ENCODE results near the gene ATP6V0A4. TPM values are rescaled to one million over a fixed set of nuclear protein-coding genes. Genes with fewer than 3 reads are reported as not detected.
A peak's percentile ranks its signal among the peaks of the same experiment; 100 is the strongest.

ATP6V0A4 gene
- total RNA-seq (2021) (not detected in 2 replicates), Bru-seq, nascent RNA (percentile 1 among the genes with signal in this experiment), BruChase-seq, experiment 1, labeled RNA remaining after a 2-hour chase (percentile 1 among the genes with signal in this experiment), BruChase-seq, experiment 2, labeled RNA remaining after a 6-hour chase (percentile 4 among the genes with signal in this experiment)
- long read RNA-seq, result 0 reads

- Histone ChIP-seq H3K9me3 (ENCODE audit: low read depth, low read length, poor library complexity, severe bottlenecking) (no peaks in the 10 kb centered on the region), H3K27me3 (replicated peaks; ENCODE audit: insufficient read depth, low read depth, low read length, poor library complexity) (peaks cover 54% of the 10 kb centered on the region), H3K27ac (ENCODE audit: low read depth, low read length, poor library complexity, severe bottlenecking) (no peak within 1 kb of the TSS), H3K4me1 (ENCODE audit: insufficient read depth, low read length, poor library complexity, severe bottlenecking) (no peaks in the 10 kb centered on the region), H3K4me3 (ENCODE audit: low read depth, low read length, poor library complexity, severe bottlenecking) (no peak within 1 kb of the TSS), H3K36me3 (ENCODE audit: insufficient read depth, low read length, poor library complexity, severe bottlenecking) (no peaks in the 10 kb centered on the region)
- TF ChIP-seq EZH2 (IDR thresholded peaks at IDR 0.05; ENCODE audit: borderline replicate concordance, low read depth, low read length, poor library complexity, severe bottlenecking), result no peak
- TF ChIP-seq, protein P1, sequence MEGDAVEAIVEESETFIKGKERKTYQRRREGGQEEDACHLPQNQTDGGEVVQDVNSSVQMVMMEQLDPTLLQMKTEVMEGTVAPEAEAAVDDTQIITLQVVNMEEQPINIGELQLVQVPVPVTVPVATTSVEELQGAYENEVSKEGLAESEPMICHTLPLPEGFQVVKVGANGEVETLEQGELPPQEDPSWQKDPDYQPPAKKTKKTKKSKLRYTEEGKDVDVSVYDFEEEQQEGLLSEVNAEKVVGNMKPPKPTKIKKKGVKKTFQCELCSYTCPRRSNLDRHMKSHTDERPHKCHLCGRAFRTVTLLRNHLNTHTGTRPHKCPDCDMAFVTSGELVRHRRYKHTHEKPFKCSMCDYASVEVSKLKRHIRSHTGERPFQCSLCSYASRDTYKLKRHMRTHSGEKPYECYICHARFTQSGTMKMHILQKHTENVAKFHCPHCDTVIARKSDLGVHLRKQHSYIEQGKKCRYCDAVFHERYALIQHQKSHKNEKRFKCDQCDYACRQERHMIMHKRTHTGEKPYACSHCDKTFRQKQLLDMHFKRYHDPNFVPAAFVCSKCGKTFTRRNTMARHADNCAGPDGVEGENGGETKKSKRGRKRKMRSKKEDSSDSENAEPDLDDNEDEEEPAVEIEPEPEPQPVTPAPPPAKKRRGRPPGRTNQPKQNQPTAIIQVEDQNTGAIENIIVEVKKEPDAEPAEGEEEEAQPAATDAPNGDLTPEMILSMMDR (conservative IDR thresholded peaks at IDR 0.05; ENCODE audit: low read depth, low read length), result no peak
- BruUV-seq (replicated peaks), result no TSS peak
- POLR2A ChIA-PET (ENCODE audit: low non-redundant PET), result no interaction called here
- no peak for DNase-seq (ENCODE audit: low spot score)
- intact Hi-C loops (cut with micrococcal nuclease; ENCODE audit: unreplicated experiment), result no loop called here
- CTCF ChIA-PET, result no interaction called here
Measured at GRCh38 chr7:138797715-138798320, at the start of gene ATP6V0A4, which contains the start of gene TMEM213. TSS of gene ATP6V0A4 (minus strand) at chr7:138798196. CDS start at chr7:138771247, 26,949 bp downstream. TSS of gene TMEM213 (plus strand) at chr7:138797994. CDS start at chr7:138798105, 111 bp downstream.

- intact Hi-C loops (cut with micrococcal nuclease; ENCODE audit: unreplicated experiment), result no loop called here
- H3K36me3 ChIP-seq (ENCODE audit: insufficient read depth, low read length, poor library complexity, severe bottlenecking), result no peaks in the 10 kb centered on the region
- POLR2A ChIA-PET (ENCODE audit: low non-redundant PET), result no interaction called here
- no peak overlapping the region for H3K4me3 ChIP-seq (ENCODE audit: low read depth, low read length, poor library complexity, severe bottlenecking)
- DNase-seq (ENCODE audit: low spot score), result no peak
- CTCF ChIA-PET, result no interaction called here
- no peak overlapping the region for H3K27ac ChIP-seq (ENCODE audit: low read depth, low read length, poor library complexity, severe bottlenecking)
- H3K27me3 ChIP-seq (replicated peaks; ENCODE audit: insufficient read depth, low read depth, low read length, poor library complexity), result no peaks in the 10 kb centered on the region
- TF ChIP-seq, protein P1 (conservative IDR thresholded peaks at IDR 0.05; ENCODE audit: low read depth, low read length), result no peak
- TF ChIP-seq EZH2 (IDR thresholded peaks at IDR 0.05; ENCODE audit: borderline replicate concordance, low read depth, low read length, poor library complexity, severe bottlenecking), result no peak
- no peaks in the 10 kb centered on the region for H3K4me1 ChIP-seq (ENCODE audit: insufficient read depth, low read length, poor library complexity, severe bottlenecking)
- no peaks in the 10 kb centered on the region for H3K9me3 ChIP-seq (ENCODE audit: low read depth, low read length, poor library complexity, severe bottlenecking)
- BruUV-seq (replicated peaks), result no TSS peak
Measured at GRCh38 chr7:138845711-138846110, 47.7 kb upstream of the ATP6V0A4 start.

DNA sequence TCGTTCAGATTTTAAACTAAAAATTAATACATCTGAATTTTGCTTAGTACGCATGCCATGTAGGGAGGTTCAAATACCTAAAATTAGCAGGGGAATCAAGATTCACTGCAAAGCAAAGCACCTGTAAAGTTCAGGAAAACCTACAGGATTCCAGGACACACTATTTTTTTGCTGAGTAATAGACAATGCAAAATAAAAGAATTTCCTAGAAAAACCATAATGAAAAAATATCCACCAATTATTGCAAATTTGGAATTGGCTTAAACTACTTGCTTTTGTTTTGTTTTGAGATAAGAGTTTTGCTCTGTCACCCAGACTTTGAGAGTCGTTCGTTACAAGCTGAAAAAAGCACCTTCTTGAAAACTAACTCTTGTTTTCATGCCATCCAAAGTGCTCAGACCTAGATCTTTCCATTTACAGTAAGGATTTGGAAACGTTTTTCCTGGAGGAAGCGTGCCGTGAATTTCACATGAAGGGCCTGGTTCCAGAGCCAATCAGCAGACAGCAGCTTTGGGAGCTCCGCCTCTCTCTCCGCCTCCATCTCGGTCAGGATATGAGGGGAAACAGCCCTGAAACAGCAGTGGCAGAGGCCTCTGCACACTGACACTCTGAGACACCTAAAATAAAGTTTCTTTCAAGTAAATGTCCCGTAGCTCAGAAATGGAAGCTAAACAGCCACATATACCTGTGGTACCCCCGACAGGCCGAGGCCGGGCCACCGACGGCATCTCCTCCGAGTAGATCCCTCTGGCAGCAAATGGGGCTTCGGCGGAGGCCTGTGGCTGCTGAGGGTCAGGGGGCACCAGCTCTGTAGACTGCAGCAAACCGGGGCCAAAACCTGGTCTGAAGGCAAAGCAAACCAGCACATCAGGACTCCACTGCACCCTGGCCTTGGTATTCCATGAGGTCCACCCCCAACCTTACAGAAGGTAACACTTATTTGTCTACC, 45.9 kb upstream of the ATP6V0A4 start:
- H3K9me3 ChIP-seq (ENCODE audit: low read depth, low read length, poor library complexity, severe bottlenecking), result no peaks in the 10 kb centered on the region
- intact Hi-C loops (cut with micrococcal nuclease; ENCODE audit: unreplicated experiment), result no loop called here
- no peak overlapping the region for H3K27ac ChIP-seq (ENCODE audit: low read depth, low read length, poor library complexity, severe bottlenecking)
- H3K4me1 ChIP-seq (ENCODE audit: insufficient read depth, low read length, poor library complexity, severe bottlenecking), result no peaks in the 10 kb centered on the region
- H3K36me3 ChIP-seq (ENCODE audit: insufficient read depth, low read length, poor library complexity, severe bottlenecking), result no peaks in the 10 kb centered on the region
- no peaks in the 10 kb centered on the region for H3K27me3 ChIP-seq (replicated peaks; ENCODE audit: insufficient read depth, low read depth, low read length, poor library complexity)
- ChIA-PET CTCF (no interaction called here), POLR2A (ENCODE audit: low non-redundant PET) (no interaction called here)
- no peak for DNase-seq (ENCODE audit: low spot score)
- no TSS peak for BruUV-seq (replicated peaks)
- TF ChIP-seq, protein P1 (conservative IDR thresholded peaks at IDR 0.05; ENCODE audit: low read depth, low read length), result no peak
- TF ChIP-seq EZH2 (IDR thresholded peaks at IDR 0.05; ENCODE audit: borderline replicate concordance, low read depth, low read length, poor library complexity, severe bottlenecking), result no peak
- H3K4me3 ChIP-seq (ENCODE audit: low read depth, low read length, poor library complexity, severe bottlenecking), result no peak overlapping the region

Measured in A673 (cell line).